Kidney epithelial cell (primary cell): ENCODE data around the gene PEX3. TPM values are rescaled to one million over a fixed set of nuclear protein-coding genes. Genes with fewer than 3 reads are reported as not detected.

Experiments used
- DNase-seq: peaks from one replicate; pipeline ENCODE4 v3.0.0-alpha.2; 2010; ENCODE audit warnings: low read depth
- H3K27me3 ChIP-seq: 2 replicates; pipeline ENCODE4 v1.6.0; 2011; ENCODE audit warnings: low read length; ENCODE audit not compliant: control insufficient read depth, insufficient read depth
- H3K36me3 ChIP-seq: 2 replicates; pipeline ENCODE4 v1.5.1; 2011; ENCODE audit warnings: low read length; ENCODE audit not compliant: control insufficient read depth, insufficient read depth
- H3K4me3 ChIP-seq: 2 replicates; pipeline ENCODE4 v1.5.1; 2011; ENCODE audit warnings: low read depth, mild to moderate bottlenecking, control low read depth, low read length
- total RNA-seq: library from RNA; depleted of rRNA; stranded (reverse); fragments of >200 nt; gene quantifications from 2 replicates; pipeline ENCODE4 v1.2.3, GENCODE V29; 2015
- TF ChIP-seq, protein P1 (sequence below): IDR thresholded peaks from 2 replicates; pipeline ENCODE4 v1.5.1; 2011; ENCODE audit warnings: mild to moderate bottlenecking, moderate library complexity, low read length, control low read depth, inconsistent platforms; ENCODE audit not compliant: insufficient read depth, poor library complexity, severe bottlenecking

Gene PEX3
- total RNA-seq, 1 donor from 2014 or later = 11.4 TPM

DNA sequence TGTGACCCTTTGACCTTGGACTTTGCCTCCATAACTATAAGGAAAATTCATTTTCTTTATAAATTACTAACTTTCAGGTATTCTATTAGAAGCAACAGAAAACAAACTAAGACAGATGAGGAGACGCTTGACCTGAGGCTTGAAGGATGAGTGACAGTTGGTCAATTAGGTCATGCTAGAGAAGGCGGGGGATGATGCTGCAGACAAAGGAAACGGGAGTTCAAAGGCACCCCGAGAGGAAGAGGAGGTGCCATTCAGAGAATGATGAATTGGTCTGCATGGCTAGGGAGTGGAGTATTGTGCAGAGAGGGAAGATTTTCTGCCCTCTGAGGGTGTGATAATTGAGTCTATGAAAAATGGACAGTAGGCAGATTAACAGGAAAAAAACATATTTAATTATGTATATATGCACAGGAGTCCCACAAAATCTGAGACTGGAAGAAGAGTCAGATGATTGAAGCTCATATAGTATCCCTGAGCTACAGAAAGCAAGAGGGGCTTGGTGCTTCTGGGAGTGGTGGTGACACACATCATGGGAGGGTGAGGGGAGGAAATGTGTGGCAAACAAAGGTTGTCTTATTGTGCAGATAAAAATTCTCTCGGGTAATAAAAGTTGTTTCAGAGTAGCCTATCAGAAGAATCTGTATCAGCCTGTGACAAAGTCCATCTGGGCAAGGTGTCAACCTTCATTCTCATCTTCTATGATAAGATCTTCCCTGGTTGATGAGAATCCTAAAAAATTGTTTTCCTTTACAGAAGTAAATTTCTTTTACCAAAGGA lies 81.3 kb downstream of the PEX3 start:
- DNase-seq = no peak
- H3K27me3 ChIP-seq = no peaks in the 10 kb centered on the region
- TF ChIP-seq, protein P1, sequence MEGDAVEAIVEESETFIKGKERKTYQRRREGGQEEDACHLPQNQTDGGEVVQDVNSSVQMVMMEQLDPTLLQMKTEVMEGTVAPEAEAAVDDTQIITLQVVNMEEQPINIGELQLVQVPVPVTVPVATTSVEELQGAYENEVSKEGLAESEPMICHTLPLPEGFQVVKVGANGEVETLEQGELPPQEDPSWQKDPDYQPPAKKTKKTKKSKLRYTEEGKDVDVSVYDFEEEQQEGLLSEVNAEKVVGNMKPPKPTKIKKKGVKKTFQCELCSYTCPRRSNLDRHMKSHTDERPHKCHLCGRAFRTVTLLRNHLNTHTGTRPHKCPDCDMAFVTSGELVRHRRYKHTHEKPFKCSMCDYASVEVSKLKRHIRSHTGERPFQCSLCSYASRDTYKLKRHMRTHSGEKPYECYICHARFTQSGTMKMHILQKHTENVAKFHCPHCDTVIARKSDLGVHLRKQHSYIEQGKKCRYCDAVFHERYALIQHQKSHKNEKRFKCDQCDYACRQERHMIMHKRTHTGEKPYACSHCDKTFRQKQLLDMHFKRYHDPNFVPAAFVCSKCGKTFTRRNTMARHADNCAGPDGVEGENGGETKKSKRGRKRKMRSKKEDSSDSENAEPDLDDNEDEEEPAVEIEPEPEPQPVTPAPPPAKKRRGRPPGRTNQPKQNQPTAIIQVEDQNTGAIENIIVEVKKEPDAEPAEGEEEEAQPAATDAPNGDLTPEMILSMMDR = no peak
- no peak overlapping the region for H3K4me3 ChIP-seq
- H3K36me3 ChIP-seq = no peaks in the 10 kb centered on the region

DNA sequence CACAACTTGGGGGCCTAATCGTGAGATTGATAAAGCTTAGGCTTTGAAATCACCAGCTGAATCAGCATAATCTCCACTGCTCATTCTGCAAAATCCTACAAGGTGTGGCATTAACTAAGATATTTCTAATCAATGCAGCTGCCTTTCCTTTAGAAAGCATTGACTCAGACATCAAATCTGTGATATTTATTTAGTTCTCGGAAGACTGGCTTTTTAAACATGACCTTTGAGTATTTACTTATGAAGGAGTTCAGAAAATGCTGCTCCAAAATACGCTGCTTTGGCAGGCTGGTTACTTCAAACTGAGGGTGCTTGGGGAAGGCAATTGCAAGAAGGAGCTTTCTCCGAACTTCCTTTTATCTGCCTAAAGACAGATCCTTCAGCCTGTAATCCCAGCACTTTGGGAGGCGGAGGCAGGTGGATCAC lies 84.6 kb downstream of the PEX3 start:
- no peaks in the 10 kb centered on the region for H3K27me3 ChIP-seq
- no peaks in the 10 kb centered on the region for H3K36me3 ChIP-seq
- no peak overlapping the region for H3K4me3 ChIP-seq
- TF ChIP-seq, protein P1 = no peak
- no peak for DNase-seq

GRCh38 chr6:143536461-143536865 lies 85.9 kb downstream of the PEX3 start:
- TF ChIP-seq, protein P1 = no peak
- no peaks in the 10 kb centered on the region for H3K36me3 ChIP-seq
- no peaks in the 10 kb centered on the region for H3K27me3 ChIP-seq
- peak overlapping the region; percentile 48 for H3K4me3 ChIP-seq
- no peak for DNase-seq

- DNase-seq = no peak
- H3K36me3 ChIP-seq = no peaks in the 10 kb centered on the region
These were observed 86.5 kb downstream of the PEX3 start for GRCh38 chr6:143536866-143537691.

DNA sequence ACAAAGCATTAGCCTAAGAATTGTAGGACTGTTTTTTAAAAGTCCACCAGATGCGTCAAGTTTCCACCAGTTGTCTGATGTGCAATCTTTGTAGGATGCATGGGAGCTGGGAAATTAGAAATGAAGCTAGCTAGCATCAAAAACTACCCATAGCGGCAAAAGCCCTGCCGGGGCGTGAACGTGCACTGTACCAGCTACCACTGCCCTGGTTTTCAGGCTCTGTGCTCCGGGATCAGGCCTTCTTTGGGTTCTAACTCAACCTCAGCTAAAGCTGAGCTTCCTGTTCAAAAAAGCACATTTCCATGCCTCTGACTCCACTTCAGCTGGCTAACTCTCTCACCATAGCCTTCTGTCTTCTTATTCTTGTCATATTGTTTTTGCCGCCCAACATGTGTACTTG lies 87.8 kb downstream of the PEX3 start:
- TF ChIP-seq, protein P1 = no peak
- no peak for DNase-seq
- Histone ChIP-seq H3K27me3 (no peaks in the 10 kb centered on the region), H3K36me3 (no peaks in the 10 kb centered on the region), H3K4me3 (no peak overlapping the region)

More at GRCh38 chr6:143536866-143537691, 86.5 kb downstream of the PEX3 start:
- Histone ChIP-seq H3K4me3 (peak overlapping the region; percentile 48), H3K27me3 (no peaks in the 10 kb centered on the region)
- TF ChIP-seq, protein P1 = peak; percentile 58
